Neural progenitor cell (in vitro differentiated cells): ENCODE measurements around the gene EFL1.
"Not testable (repeated sequence)": the region's sequence is repeated elsewhere in the genome, so short reads cannot be mapped to it uniquely, and the experiment has no call there.

ENCODE experiments used
- EZH2 ChIP-seq: fragments of 200-600 bp; sonication (generic); IDR thresholded peaks from 2 replicates; pipeline ENCODE4 v1.6.1; 2017; ENCODE audit warnings: antibody characterized with exemption, mild to moderate bottlenecking, moderate library complexity
- EZH2phosphoT487 ChIP-seq: fragments of 200-600 bp; sonication (generic); IDR thresholded peaks from 2 replicates; pipeline ENCODE4 v1.6.1; 2017; ENCODE audit warnings: antibody characterized with exemption
- TF ChIP-seq, protein P1 (sequence below): fragments of 200-600 bp; sonication (generic); IDR thresholded peaks from 2 replicates; pipeline ENCODE4 v1.5.1; 2017; ENCODE audit warnings: antibody characterized with exemption, mild to moderate bottlenecking

DNA sequence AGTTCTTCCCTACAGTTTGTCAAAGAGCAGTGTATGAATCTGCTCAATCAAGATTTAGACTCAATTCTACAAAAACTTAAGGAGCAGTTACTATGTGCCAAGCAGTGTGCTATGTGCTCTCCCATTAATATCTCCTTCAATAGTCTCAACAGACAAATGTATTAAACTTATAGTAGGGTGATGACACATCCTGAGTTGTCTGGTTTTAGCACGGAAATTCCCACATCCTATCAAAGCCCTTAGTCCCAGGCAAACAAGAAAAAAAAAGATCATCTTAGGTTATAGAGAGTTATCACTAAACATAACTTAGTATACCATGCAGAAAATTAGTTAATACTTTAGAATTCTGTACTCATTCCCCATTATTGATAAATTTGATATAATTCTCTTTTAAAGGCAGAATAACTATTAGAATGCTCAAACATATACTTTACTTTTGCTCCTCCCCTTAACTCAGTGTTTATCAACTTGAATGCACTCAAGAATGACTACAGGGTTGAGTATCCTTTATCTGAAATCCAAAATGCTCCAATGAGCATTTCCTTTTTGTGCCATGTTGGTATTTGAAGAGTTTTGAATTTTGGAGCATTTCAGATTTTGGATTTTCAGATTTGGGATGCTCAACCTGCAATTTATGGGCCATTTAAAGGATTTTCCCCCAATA, 20.6 kb downstream of the EFL1 start:
- TF ChIP-seq, protein P1, sequence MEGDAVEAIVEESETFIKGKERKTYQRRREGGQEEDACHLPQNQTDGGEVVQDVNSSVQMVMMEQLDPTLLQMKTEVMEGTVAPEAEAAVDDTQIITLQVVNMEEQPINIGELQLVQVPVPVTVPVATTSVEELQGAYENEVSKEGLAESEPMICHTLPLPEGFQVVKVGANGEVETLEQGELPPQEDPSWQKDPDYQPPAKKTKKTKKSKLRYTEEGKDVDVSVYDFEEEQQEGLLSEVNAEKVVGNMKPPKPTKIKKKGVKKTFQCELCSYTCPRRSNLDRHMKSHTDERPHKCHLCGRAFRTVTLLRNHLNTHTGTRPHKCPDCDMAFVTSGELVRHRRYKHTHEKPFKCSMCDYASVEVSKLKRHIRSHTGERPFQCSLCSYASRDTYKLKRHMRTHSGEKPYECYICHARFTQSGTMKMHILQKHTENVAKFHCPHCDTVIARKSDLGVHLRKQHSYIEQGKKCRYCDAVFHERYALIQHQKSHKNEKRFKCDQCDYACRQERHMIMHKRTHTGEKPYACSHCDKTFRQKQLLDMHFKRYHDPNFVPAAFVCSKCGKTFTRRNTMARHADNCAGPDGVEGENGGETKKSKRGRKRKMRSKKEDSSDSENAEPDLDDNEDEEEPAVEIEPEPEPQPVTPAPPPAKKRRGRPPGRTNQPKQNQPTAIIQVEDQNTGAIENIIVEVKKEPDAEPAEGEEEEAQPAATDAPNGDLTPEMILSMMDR = not testable (repeated sequence)
- TF ChIP-seq EZH2phosphoT487, EZH2: not testable (repeated sequence)
